GM21717 (cell line): ENCODE measurements around the gene CACNA1D.
A peak's percentile ranks its signal among the peaks of the same experiment; 100 is the strongest.

Experiments used
- ATAC-seq: cut with Tn5 transposase; IDR thresholded peaks from one replicate; pipeline ENCODE4 v1.9.1; 2021; ENCODE audit warnings: mild to moderate bottlenecking, moderate library complexity; ENCODE audit not compliant: unreplicated experiment

Gene CACNA1D

DNA sequence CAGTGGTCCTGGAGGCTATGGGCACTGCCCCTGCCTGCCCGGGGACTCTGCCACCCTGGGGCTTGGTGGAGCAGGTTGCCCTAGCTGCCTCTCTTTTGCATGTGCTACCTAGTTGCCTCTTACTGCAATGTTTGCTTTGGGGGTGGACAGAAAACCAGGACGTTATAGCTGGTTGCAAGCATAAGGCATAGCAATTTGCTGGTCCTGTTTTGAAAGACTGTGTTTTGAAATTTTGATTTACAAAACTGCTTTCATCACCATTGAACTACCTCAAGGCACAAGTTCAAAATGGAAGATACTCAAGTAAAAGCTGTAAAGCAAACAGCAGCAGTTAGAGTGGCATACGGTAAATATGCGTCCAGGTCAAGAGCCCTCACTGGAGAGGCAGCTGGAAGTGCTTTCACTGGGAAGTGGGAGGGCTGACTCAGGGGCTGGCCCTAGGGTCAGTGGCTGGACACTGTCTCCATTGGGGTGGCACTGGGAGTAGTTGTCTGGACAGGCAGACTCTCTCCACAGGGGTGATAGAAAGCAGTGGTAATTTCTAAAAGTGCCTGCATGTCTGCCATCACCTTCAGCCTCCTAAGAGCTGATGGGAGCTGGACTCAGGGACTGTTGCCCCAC lies 213.7 kb downstream of the CACNA1D start:
- ATAC-seq = no peak

DNA sequence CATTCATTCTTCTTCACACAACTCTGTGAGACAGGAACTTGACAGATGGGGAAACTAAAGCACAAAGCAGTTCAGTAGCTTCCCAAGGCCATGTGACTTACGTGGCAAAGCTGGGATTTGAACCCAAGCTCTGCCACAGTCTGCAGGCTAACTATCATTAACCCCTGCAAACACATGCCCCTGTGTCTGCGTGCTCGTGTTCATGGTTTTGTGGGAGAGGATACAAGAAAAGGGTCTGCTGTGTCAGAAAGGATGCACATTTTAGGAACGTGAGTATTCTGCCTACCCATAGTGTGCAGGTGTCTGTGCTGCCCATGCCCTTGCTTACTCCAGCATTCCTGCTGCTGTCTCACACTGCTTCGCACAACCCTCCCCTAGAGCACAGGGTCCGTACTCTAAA lies 214.8 kb downstream of the CACNA1D start:
- ATAC-seq = no peak

DNA sequence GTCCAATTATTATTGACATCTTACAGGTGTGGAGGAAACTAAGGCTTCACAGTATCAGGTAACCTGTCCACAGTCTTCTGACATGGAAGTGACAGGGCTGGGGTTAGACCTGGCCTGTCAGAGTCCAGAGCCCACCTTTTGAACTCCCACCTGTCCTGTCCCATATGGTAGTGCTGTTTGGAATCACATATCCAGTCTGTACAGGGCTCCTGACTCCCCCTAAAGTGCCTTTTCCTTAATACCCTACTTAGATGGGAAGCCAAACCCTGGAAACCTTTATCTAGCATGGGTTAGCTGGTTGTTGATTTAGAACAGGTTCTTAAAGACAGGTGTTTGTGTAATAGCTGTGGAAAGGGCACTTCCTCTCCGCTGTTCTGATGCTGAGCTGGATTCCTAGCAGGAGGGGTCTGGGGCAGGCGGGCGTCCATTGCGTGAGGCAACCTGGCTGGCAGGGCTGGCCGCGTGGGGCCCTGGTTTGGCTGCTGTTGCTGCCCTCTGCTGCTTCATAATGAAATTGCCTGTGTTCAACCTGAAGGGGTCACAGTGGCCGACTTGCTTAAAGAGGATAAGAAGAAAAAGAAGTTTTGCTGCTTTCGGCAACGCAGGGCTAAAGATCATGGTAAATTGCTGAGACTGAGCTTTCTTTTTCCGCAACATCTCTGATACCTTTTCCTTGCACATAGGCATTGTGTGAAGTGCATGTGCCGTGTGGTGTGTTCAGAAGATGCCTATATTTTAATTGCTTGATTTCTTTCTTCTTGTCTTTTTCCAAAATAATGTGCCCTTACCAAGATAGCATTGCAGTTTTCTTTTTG lies 215.7 kb downstream of the CACNA1D start:
- ATAC-seq = peak; percentile 54

DNA sequence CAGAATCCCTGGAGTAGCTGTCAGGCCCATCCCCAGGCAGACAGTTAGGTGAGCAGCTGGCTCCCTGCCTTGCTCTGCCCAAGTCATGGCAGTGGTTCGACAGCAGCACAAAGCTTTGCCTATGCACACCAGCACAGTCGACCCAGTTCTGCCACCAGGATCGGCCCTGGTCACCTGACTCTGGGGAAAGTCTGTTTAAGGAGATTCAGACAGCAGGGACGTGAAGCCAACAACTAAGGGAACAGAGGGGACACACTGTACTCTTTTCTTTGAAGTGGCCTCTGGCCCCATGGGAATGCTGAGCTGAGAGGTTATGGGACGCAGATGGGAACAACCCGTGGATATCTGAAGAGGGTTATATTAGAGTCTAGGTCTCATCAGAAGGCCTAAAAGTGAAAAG lies 217.0 kb downstream of the CACNA1D start:
- no peak for ATAC-seq

DNA sequence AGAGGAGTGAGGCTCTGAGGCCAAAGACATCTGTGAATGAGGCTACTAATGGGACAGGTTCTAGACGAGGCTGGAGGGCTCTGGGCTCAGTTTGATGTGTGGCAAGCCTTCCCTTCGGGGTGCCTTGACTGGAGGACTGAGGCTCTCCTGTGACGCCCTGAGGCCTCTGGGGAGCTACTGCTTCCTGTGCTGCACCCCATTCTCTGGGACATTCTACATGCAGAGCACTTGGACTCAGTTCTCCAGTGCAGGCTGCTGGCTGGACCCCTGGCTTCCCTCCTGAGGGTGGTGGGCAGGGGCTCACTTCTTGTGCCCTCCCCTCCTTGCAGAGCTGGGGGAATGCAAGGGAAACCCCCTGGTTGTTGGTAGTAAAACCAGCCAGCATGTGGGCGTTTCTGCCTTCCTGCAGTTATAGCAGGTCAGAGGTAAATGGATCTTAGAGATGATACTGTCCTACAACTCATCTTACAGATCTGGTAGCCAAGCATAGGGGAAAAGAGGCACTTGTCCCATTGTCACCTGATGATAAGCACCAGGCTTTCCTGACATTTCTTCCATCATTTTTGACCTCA lies 218.5 kb downstream of the CACNA1D start:
- ATAC-seq = no peak

DNA sequence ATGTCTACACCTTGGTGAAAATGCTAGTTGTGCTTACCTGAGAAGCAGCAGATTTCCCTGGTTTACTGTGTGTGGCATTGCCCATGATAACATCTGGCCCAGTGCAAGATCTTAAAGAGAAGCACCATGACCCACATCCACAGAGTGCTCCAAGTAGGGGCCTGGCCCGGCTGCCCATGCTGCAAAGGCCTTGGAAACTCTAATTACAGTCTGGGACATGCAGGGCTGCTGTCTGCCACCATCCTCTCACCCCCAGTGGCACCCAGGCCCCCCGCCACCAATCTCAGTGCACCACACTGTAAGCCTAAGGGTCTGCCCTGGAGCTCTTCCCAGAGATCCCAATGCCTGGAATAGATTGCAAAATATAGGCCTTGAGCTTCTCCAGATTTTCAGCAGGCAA lies 219.2 kb downstream of the CACNA1D start:
- ATAC-seq = no peak

DNA sequence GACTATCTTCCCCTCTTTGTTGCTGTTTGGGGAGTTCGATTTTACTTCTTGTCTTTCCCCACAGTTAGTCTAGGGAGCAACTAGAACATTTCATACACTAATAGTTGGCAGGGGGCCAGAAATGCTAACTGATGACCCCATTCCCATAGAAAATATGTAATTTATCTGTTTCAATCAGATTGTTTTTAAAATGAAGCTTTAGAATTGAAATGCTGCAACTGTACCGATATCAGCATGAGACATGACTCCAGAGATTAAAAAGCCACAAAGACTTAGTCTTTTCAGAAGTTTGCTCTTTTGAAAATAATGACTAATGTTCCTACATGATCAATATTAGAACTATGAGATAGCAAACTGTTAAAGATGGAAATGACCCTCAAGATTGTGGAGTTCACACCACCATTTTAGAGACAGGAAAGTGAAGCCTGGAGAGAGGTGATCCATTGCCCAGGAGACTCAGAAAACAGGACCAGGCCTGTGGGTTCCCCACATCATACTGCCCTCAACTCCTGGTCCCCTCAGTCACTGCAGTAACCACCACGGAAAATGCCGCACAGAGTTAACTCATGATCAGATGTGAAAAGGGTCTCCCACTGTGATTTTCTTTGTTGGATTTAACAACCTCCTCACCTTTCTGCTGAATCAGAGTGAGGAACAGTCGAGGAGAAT lies 221.5 kb downstream of the CACNA1D start:
- ATAC-seq = no peak

DNA sequence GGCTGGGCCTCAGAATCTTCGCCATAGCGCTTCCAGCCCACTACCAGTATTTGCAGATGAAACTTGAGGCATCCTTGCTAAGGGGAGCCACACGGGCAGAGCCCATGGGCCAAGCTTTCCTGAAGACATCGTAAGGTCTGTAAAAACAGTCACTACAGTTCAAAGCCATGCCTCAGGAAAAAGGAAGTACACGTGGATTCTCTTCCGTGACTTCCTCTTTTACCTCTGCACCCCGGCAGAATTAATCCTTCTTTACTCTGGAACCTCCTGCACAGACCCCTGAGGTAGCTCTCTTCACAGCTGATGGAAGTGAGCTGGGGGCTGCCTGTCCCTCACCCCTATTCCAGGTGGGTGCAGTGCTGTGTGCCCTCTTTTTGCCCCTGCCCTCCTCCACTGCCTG lies 222.6 kb downstream of the CACNA1D start:
- no peak for ATAC-seq

DNA sequence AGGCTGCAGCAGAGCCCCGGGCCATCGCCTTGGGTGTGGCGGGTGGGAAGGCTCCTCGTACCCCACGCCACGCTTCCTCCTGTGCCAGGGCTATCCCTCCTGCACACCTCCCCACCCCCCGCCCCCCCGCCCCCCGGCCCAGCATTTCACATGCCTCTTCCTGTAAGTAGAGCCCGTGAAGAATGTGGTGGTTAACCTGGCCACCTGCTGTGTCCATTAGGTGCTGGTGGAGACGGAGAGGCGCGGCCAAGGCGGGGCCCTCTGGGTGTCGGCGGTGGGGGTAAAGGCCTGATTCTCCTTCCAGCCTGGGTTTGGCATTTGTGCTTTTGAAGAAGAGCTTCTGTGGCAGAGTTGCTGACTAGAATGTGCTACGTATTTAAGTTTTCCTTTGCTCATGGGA lies 224.1 kb downstream of the CACNA1D start:
- ATAC-seq = no peak

DNA sequence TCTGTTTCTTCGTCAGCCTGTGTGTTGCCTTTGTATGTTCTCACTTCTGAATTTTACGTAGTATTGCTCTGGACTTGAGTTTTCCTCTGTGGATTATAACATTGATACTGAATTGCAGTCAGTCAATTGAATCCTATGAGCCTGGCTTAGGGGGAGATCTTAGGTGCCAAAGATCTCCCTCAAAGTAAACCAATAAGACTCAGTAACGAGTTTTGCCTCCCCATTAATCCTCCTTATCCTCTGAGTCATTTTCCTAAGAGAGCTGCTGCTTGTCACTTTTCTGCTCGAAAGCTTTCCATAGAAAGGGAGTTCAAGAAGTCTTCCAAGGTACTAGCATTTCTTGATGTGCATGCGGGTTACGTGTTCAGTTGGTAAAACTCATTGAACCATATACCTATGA lies 225.4 kb downstream of the CACNA1D start:
- ATAC-seq = no peak

DNA sequence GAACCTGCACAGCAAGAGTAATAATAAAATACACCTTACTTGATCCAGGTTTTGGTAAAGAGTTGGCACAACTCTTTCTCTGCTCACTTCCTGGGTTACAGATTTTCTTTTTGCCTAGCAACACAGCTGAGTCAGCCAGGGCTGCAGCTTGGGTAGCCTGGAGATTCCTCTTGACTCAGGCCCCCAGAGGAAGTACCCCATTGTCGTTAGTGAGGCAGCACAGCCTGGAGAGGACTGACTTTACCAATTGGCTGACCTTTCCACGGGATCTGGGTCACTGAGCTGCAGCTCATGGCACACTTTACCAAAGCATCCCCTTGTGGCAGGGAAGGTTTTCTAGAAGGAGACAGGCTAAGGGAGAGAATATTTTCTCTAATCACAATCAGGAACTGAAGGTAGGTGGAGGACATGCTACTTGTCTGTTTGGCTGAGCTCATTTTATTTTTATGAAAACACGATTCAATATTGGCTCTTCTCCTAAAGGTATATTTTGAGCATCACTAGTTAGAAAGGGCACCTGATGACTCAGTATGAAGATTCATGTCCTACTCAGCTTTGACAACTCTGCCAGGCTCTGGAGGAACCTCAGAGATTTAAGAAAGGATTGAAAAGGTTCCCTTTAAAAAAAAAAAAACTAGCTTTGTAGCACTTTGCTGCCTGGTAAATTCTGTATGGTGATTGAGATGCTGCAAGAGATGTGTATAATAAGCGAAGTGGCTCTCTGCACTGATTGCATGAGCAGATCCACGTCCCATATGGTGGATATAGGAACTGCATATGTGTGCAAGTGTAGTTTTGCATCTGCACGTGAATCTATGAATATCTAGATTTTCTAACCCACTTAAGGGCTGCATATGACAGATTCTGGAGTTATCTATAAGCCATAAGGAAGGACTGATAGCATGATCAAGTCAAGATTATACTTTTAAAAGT lies 227.0 kb downstream of the CACNA1D start:
- no peak for ATAC-seq

DNA sequence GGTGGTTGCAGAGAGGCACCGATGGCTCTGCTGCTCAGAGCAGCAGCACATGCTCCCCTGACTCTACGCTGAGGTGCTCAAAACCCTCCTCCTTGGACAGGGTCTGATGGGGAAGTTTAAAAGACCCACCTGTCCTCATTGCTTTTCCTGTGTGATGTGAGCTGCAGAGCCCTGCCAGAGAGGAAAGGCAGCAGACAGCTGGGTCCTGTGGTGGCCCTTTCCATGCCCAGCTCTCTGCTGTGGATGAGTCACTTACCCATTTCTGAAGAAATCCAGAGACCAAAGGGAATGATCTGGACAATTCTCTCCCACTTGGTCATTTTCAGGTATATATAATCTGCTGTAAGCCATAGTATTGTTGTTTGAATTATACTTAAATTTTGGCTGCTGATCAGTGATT lies 230.2 kb downstream of the CACNA1D start:
- no peak for ATAC-seq

DNA sequence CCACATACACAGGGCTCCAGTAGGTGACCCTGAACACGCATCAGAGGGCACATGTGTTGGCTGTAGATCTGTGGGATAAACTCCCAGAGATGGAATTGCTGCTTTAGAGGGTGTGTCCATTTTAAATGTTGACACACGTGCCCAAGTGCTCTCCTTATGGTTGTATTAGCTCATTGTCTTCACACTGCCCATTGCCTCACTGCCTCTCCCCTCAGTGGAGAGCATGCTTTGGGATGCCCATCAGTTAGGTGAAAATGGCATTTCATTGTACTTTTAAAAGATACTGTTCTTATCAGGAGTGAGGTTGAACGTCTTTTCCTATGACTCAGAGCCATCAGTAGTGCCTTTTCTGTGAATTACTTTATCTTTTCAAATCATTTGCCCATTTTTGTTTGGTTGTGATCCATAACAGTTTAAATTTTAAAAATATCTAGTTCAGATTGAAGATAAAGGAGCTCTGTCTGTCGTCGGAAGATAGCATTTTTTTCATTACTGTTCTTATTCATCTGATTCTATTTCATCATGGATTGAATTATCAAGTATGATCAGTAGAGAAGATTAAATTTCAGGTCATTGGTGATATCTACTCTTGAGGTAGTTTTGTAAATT lies 231.1 kb downstream of the CACNA1D start:
- ATAC-seq = no peak

DNA sequence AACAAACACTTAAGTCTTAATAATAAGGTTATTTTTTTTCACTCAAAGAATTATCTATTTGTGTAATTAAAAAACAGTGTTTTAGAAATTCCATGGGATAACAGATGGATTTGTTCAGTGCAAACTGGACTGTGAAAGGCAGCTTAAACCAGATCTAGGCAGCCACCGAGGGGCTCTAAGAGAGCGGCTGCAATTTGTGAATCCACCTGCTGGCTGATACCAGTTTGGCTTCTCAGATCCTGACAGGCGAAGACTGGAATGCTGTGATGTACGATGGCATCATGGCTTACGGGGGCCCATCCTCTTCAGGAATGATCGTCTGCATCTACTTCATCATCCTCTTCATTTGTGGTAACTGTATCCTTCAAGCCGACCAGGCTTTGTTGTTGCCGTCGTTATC lies 232.2 kb downstream of the CACNA1D start:
- no peak for ATAC-seq

DNA sequence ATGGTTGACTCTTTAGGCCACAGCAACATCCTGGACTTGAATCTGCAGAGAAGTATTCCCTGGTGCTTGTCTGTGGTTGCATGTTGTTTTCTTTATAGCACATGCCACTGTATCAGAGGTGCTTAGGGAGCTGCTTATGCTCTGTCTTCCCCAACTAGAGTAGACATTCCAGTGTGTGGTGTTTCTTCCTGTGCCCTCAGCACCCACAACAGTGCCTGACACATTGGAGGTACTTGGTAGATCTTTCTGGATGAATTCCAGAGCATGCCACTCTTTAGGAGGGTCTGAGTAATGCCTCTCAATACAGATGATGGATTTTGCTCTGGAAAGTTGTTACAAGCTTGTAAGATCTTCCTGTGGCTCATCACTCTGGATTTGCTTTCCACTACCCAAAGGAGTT lies 234.2 kb downstream of the CACNA1D start:
- ATAC-seq = no peak

DNA sequence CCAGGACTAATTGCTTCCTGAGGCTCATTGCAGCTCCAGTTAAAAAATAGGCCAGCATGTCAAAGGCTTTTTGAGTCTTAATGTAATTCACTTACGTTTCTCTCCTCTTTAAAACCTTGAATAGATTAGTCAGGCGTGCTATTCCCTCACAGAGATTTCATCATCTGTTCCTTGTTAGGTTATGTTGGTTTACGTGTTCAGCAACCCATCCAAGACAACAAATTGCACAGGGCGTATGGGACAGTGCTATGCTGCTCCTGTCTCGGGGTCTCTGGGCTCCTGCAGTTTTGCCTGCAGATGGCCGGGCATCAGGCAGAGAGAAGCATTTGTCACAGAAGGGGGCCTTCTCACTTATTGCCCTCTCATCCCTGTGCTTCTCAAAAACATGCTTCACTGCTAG lies 234.7 kb downstream of the CACNA1D start:
- ATAC-seq = no peak

DNA sequence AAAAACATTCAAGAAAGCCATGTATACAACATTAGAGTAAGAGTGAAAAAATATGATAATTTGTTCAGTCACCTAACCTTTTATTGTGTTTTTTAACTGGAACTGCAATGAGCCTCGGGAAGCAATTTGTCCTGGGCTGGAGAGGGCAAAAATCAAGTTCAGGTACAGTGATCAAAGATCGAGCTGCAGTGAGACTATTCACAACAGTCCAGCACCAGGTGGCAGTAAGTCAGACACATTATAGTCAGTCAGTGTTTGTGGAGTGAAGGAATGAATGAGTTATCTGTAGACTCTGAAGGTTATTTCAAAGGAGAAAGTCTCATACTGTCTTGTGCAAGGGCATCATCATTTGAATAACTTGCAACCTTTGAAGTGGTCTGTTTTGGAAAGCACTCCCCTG lies 235.2 kb downstream of the CACNA1D start:
- ATAC-seq = no peak

DNA sequence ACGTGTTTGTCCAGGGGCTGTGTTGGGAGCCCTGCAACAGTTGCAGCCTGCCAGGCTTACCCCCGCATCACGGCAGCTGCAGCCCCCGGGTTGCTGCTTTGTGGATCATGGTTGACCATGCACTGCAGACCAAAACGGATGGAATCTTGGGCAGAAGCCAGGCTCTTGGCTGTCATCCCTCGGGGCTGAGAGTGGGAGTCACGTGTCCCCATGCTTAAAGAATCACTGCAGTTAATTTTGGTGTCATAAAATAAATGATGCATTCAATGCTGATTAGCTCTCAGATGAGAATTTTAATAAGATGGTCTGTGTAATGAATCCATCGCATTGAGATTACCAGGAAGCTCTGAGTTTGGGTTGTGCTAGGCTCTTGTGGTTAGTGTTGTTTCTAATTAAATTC lies 236.2 kb downstream of the CACNA1D start:
- ATAC-seq = no peak

DNA sequence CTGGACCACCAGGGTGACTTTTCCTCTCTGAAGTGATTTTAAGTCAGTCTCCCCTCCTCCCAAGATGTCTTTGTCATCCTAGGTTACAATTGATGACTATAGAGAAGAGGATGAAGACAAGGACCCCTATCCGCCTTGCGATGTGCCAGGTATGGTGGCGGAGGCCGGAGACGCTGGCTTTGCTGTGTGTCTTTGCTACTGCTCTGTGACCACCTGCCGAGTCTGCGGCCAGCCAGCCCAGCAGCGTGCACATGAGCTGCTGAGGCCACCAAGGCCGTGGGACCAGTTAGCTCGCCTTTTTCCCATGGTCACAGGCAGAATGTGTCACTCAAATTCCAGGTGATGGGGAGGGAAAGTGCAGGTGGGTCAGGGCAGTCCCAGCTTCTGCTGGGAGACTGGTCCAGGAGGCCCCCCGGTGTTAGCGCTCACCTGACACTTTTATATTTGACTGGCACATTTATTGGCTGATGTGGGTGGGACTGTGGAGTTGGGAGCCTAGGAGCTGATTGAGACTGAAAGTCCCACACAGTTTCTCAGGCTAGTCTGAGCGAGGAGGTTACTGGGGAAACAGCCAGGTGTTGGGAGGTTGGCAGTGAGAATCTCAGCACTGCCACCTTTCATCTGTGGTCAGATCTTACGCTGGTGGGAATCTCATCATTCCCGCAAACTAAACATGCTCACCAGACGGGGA lies 237.7 kb downstream of the CACNA1D start:
- no peak for ATAC-seq

DNA sequence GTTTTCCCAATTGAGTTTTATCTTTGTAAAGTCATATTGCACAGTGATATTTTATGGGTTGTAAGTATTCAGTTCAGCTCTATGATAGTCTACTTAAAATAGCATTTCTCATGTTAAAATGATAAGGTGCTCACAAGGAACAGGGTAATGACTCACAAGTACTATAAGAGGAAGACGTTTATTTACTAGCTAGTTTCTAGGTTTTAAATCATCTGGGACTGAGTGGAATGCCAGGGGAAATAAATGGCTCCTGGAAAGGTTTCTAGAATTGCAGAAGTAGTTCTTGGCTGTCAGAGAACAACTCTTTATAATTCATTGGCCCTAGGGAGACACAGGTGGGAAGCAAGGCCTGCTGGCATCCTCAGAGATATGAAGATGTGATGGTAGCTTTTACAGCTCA lies 239.0 kb downstream of the CACNA1D start:
- ATAC-seq = no peak
